GM08714 (cell line): Measurements from ENCODE around the gene AKT3.

ENCODE experiments used
- H3K4me3 ChIP-seq: fragments of 200-500 bp; sonication (Bioruptor generic); 2 replicates; pipeline ENCODE4 v1.5.1; 2014; ENCODE audit warnings: mild to moderate bottlenecking, low read length, inconsistent platforms
- ZNF274 ChIP-seq: IDR thresholded peaks from 2 replicates; pipeline ENCODE4 v1.6.1; 2012; ENCODE audit warnings: mild to moderate bottlenecking, low read depth, low read length

Gene AKT3

GRCh38 chr1:243495442-243496186, 354.4 kb downstream of the AKT3 start:
- no peak for TF ChIP-seq ZNF274
- no peak overlapping the region for H3K4me3 ChIP-seq

DNA sequence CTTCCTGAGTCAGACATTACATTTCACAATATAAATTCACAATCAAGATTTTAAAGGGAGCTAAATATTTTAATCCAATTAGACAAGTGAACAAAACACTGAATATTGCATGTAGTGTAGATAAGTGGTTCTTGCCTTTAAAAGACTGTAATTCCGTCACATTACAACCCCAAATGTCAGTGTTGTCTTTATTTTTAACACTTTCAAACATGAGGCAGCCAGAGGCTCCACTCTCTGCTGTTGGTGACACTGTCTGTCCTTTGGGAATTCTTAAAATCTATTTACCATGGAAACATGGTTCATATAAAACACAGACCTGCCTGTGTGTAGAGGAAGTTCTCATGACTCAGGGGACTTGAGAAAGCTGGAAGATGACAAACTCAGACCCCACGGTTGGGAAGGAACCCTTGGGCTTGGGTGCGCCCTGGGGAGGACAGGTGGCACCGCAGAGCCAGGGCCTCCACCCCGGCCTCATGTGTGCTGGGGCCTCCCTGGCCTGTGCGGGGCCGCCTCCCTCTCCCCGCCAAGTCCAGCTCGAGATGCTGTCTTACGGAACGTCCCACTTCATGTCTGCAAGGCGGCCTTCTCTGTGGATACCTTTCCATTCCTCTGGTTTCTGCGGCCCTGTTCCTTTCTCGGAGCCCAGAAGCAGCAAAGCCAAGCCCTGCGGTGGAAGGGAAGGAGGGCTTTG, 355.2 kb downstream of the AKT3 start:
- no peak for TF ChIP-seq ZNF274
- no peak overlapping the region for H3K4me3 ChIP-seq

DNA sequence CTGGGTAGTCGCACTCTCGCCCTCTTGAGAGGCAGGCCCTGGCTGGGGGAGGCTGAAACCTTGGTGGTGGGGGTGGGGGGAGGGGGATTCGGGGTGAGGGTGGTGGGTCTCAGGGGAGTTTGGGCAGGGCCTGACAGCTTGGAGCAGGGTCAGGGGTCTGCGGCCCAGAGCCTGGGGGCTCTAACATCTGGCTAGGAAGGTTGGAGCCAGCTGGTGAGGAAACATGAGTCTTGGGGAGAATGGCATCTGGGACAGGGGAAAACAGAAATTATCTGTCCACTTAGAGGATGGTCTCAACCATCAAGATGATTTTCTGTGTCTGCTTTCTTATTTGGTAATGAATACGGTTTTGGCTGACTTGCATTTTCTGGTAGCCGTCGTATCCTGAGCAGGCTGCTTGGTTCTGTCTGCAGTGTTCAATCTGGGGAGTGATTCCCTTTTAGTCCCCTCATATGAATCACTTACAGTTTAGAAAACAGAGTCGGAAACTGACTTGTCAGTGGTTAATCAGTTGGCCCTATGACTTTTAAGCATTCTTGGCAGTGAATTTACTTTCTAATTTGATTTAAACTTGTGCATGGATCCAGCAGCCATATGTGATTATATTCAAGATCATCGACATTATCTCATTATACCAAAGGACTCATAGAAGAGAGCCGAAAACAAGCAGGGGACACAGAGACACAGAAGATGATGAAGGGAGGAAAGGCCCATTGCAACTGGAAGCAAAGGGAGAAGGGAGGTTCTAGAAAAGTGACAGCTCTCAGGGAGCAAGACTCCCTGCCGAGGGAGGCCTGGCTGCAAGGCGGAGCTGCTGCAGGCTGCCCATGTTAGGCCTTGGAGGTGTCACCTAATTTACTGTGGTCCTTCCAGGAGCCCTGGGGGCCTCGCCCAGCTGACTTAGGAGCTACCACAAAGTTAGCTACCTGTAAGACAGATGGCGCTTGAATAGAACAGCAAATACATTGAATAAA, 356.6 kb downstream of the AKT3 start:
- no peak overlapping the region for H3K4me3 ChIP-seq
- TF ChIP-seq ZNF274, result no peak

GRCh38 chr1:243490748-243491686, 359.0 kb downstream of the AKT3 start:
- no peak overlapping the region for H3K4me3 ChIP-seq
- no peak for TF ChIP-seq ZNF274

DNA sequence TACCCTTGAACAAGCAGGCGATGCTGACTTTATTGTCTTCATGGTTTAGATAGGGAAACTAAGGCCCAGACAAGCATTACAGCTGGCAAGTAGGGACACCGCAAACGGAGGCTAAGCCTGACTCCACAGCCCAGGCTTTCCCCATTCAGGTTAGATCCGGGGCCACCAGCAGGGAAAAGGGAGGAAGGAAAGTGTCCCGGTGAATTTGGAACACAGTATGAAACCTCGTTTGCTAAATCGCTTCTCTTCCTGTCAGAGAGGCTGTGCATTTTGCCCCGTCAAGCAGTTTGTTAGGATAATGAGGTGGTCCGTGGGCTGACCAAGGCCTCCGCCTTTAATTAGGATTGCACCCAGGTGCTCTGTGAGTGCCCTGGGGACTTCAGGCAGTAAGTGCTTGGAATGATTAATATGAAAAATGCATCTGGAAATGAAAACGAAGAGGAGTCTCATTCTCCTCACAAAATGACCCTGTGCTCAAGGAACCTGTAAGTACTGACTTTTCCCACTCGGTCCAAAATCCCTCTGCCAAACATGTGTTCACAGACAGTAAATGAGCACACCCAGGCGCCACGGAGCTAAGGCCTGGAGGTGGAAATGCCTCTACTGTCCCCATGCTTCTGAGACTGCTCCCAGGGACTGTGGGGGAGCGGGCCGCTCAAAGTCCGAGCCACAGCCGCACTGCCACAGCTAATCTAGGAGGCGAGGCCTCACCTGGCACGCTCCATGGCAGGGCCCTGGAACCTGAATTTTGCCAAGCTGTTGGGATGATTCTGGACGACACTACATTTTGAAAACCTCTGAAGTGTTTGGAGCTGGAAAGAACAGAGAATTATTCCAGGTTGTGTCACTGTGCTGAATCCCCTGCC, 360.1 kb downstream of the AKT3 start:
- H3K4me3 ChIP-seq, result no peak overlapping the region
- TF ChIP-seq ZNF274, result no peak

- no peak for TF ChIP-seq ZNF274
- no peak overlapping the region for H3K4me3 ChIP-seq
Observed at GRCh38 chr1:243489158-243489527, 360.9 kb downstream of the AKT3 start.

DNA sequence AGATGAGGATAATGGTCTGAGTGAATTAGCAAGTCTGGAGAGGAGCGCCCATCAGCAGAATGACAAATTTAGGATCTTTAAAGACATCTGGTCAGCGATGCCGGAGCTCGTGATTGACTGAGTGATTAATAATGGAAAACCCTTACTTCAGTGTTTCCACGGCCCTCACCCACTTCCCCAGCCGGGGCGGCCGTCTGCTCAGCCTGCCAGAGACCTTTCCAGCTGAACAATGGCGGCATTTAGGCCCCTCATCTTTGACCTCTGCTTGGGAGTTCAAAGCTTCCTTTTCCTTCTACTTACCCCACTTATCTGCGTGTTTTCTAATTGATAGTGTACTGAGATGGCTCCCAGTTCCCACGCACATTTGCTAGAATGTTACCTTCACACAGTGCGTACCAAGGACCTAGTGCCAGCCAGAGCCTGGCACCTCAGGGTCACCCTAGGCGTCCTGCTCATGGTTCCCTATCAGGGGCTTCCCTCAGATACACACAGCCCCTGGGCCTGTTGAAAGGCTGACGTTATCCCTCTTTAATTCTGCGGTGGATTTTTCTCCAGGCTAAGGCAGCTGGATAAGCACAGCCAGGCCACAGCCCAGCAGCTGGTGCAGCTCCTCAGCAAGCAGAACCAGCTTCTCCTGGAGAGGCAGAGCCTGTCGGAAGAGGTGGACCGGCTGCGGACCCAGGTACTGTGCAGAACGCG, 361.4 kb downstream of the AKT3 start:
- TF ChIP-seq ZNF274, result no peak
- no peak overlapping the region for H3K4me3 ChIP-seq

- H3K4me3 ChIP-seq, result peak overlapping the region; percentile 18; the same call in 1 of the 2 replicates
- no peak for TF ChIP-seq ZNF274
Observed at GRCh38 chr1:243487649-243488227, 362.3 kb downstream of the AKT3 start.

GRCh38 chr1:243487036-243487648, 362.9 kb downstream of the AKT3 start:
- no peak for TF ChIP-seq ZNF274
- H3K4me3 ChIP-seq, result no peak overlapping the region

DNA sequence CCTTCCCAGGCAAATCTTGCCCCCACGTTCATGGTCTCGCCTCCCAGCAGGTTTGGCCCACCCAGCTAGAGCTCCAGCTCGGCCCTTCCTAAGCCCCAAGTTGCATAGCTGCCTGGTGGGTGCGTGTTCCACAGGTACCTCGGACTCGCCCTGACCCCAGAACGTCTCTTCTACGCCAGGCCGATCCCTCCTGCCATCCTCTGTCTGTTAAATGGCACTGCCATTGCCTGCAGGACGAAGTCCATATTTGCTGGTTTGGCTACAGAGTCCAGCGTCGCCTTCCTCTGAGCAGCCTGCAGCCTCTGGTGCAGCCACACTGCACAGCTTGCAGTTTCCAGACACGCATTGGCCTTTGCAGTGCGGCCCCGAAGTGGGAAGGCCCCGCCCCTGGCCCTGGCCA, 366.1 kb downstream of the AKT3 start:
- no peak overlapping the region for H3K4me3 ChIP-seq
- no peak for TF ChIP-seq ZNF274

DNA sequence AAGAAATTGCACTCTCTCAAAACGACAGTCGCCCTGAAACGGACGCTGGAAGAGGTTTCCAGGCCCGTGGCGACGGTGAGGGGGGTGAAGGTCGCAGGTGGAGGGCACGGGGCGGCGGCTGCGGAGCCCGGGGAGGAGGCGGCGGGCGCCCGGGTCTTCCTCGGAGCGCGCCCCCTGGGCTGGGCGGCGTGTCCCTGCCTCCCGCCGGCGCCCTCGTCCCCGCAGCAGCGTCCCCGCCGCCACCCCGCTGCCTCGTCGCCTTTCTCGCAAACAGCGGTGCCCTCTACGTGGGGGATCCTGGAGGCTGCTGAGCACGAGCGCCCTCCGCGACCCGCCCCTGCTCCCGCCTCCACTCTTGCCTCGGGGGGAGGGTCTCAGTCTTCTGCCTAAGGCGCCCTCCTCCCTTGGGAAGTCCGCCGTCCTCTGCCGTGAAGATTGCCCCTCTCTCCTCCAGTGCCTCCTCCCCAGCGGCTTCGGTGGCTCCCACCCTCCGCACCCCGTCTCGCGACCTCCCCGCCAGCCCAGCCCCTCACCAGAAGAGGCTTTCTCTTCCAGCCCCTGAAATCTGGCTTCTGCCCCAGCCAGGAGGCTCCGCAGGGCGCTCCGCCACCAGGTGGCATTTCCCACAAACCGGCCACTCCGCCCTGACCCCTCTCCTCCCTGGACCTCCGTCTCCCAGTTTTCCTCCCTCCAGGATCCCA, 366.8 kb downstream of the AKT3 start:
- TF ChIP-seq ZNF274, result no peak
- H3K4me3 ChIP-seq, result peak overlapping the region; percentile 9; the same call in 1 of the 2 replicates
